Effector memory CD4-positive, alpha-beta T cell (primary cell): ENCODE measurements around the gene EIF2B2.

Source experiments
- DNase-seq, 3 donors: peaks; one replicate each; pipeline ENCODE4 v3.0.0-alpha.2; 2020
- H3K27ac ChIP-seq: 2 replicates; pipeline ENCODE4 v1.7.0; 2013; ENCODE audit warnings: mild to moderate bottlenecking, low read length, moderate library complexity; ENCODE audit not compliant: insufficient read depth, poor library complexity, severe bottlenecking
- H3K27me3 ChIP-seq: replicated peaks from 2 replicates; pipeline ENCODE4 v1.7.0; 2013; ENCODE audit warnings: mild to moderate bottlenecking, low read length; ENCODE audit not compliant: insufficient read depth, control insufficient read depth, poor library complexity, severe bottlenecking
- H3K36me3 ChIP-seq: 2 replicates; pipeline ENCODE4 v1.7.0; 2013; ENCODE audit warnings: mild to moderate bottlenecking, low read length, moderate library complexity; ENCODE audit not compliant: control insufficient read depth, insufficient read depth
- H3K4me1 ChIP-seq: 2 replicates; pipeline ENCODE4 v1.7.0; 2013; ENCODE audit warnings: low read length, mild to moderate bottlenecking; ENCODE audit not compliant: control insufficient read depth, insufficient read depth, poor library complexity, severe bottlenecking
- H3K4me3 ChIP-seq: 2 replicates; pipeline ENCODE4 v1.7.0; 2013; ENCODE audit warnings: low read length, low read depth, mild to moderate bottlenecking; ENCODE audit not compliant: insufficient read depth, poor library complexity, severe bottlenecking
- H3K9me3 ChIP-seq: 2 replicates; pipeline ENCODE4 v1.7.0; 2013; ENCODE audit warnings: mild to moderate bottlenecking, low read length, moderate library complexity; ENCODE audit not compliant: control insufficient read depth

The EIF2B2 gene

GRCh38 chr14:74973905-74974363 lies 28.8 kb upstream of the EIF2B2 start:
- H3K27me3 ChIP-seq, result no peaks in the 10 kb centered on the region
- no peaks in the 10 kb centered on the region for H3K9me3 ChIP-seq
- H3K36me3 ChIP-seq, result no peaks in the 10 kb centered on the region
- DNase-seq, result no peak
- H3K4me1 ChIP-seq, result no peaks in the 10 kb centered on the region
- no peak overlapping the region for H3K27ac ChIP-seq
- H3K4me3 ChIP-seq, result no peak overlapping the region

DNA sequence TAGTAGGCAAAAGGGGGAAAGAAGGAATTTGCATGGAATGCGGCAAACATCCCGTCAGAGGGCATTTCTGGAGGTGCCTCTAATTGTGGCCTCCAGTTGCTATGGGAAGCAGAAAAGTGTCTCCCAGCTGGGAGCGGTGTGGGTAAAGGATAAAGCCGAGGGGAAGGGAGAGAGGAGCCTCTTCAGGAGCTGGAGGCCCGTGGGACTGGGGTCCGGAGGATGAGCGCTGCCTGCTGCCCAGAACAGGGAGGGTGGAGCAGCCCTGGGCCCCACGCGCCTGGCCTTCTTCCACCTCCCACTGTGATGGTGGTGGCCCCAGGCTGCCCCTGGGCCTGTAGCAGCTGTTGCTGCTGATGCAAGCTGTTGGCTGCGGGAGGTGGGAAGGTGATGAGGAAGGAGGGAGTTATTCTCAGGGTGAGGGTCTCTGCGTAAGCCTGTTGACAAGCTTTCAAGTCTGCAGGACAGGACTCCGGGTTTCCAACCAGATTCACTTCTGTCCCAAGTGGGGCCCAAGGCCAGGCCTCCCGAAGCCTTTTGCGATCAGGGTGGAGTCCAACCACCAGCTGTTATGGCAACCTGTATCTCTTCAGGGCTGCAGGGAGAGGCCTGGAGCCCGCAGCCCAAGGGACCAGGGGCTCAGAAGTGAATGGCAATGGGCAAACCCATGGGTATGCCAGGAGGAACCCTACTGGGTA lies 28.2 kb upstream of the EIF2B2 start:
- Histone ChIP-seq H3K4me1 (no peaks in the 10 kb centered on the region), H3K27ac (no peak overlapping the region), H3K27me3 (no peaks in the 10 kb centered on the region), H3K36me3 (no peaks in the 10 kb centered on the region), H3K9me3 (no peaks in the 10 kb centered on the region), H3K4me3 (no peak overlapping the region)
- DNase-seq, result no peak

DNA sequence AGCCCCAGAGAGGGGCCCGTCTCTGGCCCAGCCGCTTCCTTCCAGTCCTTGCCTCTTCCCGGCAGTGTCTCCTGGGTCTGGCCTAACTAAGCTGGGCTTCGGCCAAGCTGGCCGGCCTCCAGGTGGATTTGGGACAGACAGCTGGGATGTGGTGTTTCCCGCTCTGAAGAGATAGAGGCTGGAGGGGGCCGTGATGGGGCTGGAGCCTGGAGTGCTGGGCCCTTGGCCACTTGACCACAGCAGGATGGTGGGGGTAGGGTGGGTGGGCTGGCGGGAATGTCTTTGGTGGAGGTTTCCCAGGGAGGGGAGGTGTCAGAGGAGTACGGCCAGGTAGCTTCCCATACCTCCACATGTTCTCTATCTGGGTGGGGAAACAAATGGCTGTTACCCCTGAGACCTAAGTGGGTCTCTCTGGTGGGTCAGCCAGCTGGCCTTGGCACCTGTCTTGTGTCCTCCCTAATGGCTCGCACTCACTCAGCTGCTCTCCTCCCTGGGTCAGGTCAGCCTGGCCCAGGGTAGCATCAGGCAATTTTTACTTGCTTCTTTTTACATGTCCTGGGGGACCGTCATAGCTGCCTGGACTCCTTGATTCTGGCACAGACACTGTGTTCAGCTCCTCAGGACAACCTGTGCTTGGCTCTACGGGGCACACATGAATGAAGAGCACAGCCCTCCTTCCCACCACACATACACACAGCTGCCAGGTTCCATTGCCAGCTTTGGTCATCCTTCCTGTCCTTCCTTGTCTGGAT lies 27.5 kb upstream of the EIF2B2 start:
- Histone ChIP-seq H3K27me3 (no peaks in the 10 kb centered on the region), H3K36me3 (no peaks in the 10 kb centered on the region), H3K9me3 (no peaks in the 10 kb centered on the region), H3K4me1 (no peaks in the 10 kb centered on the region), H3K4me3 (no peak overlapping the region), H3K27ac (no peak overlapping the region)
- DNase-seq, result no peak

DNA sequence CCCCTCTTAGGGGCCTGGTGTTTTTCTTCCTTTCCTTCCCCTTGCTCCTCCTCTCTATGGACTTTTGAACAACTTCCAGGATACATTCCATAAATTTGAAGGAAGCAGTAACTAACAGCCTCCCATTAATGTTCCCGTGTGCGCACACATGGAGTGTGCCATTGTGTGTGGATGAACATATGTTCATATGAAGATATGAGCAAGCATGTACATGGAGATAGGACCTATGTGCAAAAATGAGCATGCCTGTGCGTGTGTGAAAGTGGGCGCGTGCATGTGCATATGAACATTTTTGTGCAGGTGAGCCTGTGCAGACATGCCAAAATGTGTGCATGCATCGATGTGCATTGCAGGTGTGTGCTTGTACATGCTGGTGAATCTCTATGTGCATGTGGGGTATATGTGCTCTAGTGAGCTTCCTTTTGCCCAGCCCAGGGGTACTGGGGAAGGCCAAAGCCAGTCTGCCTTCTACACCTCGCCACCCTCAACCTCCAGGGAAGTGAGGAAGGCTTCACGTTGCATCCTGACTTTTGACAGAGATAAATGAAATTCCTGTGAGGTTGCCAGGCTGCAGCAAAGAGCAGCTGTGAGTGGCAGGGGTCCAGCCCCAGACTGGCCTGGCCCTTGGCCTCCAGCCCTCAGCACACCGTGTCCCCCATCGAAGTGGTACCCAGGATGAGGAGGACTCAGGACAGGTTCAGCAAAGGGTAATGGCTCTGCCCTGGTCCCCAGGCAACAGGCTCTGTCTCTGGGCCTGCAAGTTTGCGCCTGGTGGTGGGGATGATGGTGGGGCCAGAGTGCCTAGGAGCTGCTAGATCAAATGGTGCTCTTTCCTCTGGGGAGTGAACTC lies 26.2 kb upstream of the EIF2B2 start:
- Histone ChIP-seq H3K4me1 (no peaks in the 10 kb centered on the region), H3K36me3 (no peaks in the 10 kb centered on the region), H3K27ac (no peak overlapping the region), H3K9me3 (no peaks in the 10 kb centered on the region), H3K27me3 (no peaks in the 10 kb centered on the region), H3K4me3 (no peak overlapping the region)
- DNase-seq, result no peak

DNA sequence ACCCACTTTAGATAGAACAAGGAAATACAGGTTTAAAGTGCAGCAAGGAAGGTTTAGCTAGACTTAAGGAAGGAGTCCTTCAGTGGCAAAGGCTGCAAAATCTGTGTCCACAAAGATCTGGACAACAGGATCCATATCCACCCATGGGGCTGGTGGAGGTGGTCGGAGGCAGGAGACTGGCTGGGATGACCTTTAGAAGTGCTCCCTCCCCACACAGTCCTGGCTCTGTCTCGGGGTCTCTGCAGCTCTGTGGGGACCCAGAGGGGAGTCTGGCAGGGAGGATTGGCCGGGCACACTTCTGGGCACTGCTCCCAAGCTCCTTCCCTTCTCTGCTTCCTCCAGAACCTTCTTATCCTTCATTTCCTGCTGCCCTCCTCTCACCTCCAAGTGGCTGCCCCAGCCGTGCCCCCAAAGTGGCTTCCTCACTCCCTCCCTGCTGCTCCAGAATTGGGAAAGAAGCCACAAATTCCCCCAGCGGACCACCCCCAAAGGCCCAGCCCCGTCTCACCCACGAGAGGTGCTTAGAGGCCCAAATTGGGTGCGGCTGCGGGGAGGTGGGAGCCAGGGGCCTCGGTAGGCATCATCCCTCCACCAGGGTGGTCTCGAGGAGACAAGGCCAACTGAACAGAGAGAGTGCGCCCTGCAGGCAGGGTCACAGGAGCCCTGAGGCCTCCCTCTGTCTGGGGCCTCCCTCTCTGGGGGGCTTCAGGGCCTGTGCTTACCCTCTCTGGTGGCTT lies 25.4 kb upstream of the EIF2B2 start:
- Histone ChIP-seq H3K4me1 (no peaks in the 10 kb centered on the region), H3K4me3 (no peak overlapping the region), H3K9me3 (no peaks in the 10 kb centered on the region), H3K27ac (no peak overlapping the region), H3K36me3 (no peaks in the 10 kb centered on the region), H3K27me3 (no peaks in the 10 kb centered on the region)
- DNase-seq, result no peak

- H3K27me3 ChIP-seq, result no peaks in the 10 kb centered on the region
- DNase-seq, result no peak
- H3K9me3 ChIP-seq, result no peaks in the 10 kb centered on the region
- H3K4me3 ChIP-seq, result no peak overlapping the region
- H3K27ac ChIP-seq, result no peak overlapping the region
- H3K4me1 ChIP-seq, result no peaks in the 10 kb centered on the region
- no peaks in the 10 kb centered on the region for H3K36me3 ChIP-seq
These were observed 24.8 kb upstream of the EIF2B2 start for GRCh38 chr14:74977901-74978385.

DNA sequence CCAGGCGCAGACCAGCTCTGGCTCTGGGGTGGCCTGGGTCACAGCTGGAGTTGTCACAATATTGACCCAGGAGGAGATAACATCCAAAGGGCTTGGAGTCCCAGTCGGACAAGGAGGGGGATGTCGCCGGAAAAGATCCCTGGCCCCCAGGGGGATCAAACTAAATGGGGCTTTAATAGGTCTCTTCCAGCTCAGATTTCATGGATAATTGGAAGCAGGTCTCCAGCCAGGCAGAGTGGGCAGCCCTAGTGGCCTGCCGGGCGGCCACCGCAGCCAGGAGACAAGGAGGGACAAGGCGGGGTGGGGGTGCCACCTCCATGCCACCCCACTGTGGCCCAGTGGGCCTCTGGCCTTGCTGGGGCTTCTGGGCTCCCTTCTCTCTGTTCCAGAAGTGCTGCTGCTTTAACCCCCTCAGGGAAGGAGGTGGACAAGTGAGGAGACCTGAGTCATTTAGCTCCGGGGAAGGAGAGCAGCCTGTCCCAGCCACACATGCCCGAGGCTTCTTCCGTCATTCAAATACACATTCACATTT lies 24.2 kb upstream of the EIF2B2 start:
- H3K27me3 ChIP-seq, result no peaks in the 10 kb centered on the region
- no peaks in the 10 kb centered on the region for H3K4me1 ChIP-seq
- H3K36me3 ChIP-seq, result no peaks in the 10 kb centered on the region
- H3K9me3 ChIP-seq, result no peaks in the 10 kb centered on the region
- no peak for DNase-seq
- H3K27ac ChIP-seq, result no peak overlapping the region
- no peak overlapping the region for H3K4me3 ChIP-seq

DNA sequence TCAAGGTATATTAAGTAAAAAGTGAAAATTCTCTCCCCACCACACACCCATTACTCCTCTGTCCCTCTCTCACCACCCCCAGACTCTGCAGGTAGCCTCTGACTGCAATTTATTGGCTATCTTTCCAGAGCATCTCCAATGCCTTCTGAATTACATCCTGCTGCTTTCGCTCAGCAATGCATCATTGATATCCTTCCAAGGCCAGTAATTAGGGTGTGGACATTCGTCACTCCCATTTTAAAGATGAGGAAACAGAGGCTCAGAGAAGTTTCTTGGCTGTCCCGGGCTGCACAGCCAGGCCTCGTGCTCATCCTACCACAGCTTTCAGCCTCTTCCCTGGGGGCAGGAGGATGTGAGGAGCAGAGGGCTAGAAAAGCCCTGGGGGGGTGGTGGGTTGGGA lies 23.7 kb upstream of the EIF2B2 start:
- no peak for DNase-seq
- no peaks in the 10 kb centered on the region for H3K27me3 ChIP-seq
- no peak overlapping the region for H3K27ac ChIP-seq
- H3K36me3 ChIP-seq, result no peaks in the 10 kb centered on the region
- no peak overlapping the region for H3K4me3 ChIP-seq
- no peaks in the 10 kb centered on the region for H3K4me1 ChIP-seq
- no peaks in the 10 kb centered on the region for H3K9me3 ChIP-seq
